ENCODE measurements around the gene ADK.
"Not testable (repeated sequence)": the region's sequence is repeated elsewhere in the genome, so short reads cannot be mapped to it uniquely, and the experiment has no call there.

ADK gene

GRCh38 chr10:74353021-74353420 is 202.0 kb downstream of the ADK start:
- DNase-seq (ENCODE audit: low spot score) = not testable (repeated sequence)

GRCh38 chr10:74361678-74362077 is 210.7 kb downstream of the ADK start:
- no peak for DNase-seq (ENCODE audit: low spot score)

- DNase-seq (ENCODE audit: low spot score) = no peak
These were observed 212.7 kb downstream of the ADK start for GRCh38 chr10:74363727-74364126.

GRCh38 chr10:74365109-74365508 is 214.1 kb downstream of the ADK start:
- DNase-seq (ENCODE audit: low spot score) = no peak

GRCh38 chr10:74371696-74372095 is 220.7 kb downstream of the ADK start:
- DNase-seq (ENCODE audit: low spot score) = no peak

- DNase-seq (ENCODE audit: low spot score) = no peak
These were observed 222.0 kb downstream of the ADK start for GRCh38 chr10:74373059-74373458.

GRCh38 chr10:74377476-74377875 is 226.5 kb downstream of the ADK start:
- no peak for DNase-seq (ENCODE audit: low spot score)

- DNase-seq (ENCODE audit: low spot score) = no peak
These were observed 228.5 kb downstream of the ADK start for GRCh38 chr10:74379474-74379873.

- DNase-seq (ENCODE audit: low spot score) = no peak
These were observed 229.8 kb downstream of the ADK start for GRCh38 chr10:74380795-74381194.

- DNase-seq (ENCODE audit: low spot score) = peak; percentile 47
These were observed 230.4 kb downstream of the ADK start for GRCh38 chr10:74381291-74381853.

GRCh38 chr10:74382663-74383062 is 231.6 kb downstream of the ADK start:
- DNase-seq (ENCODE audit: low spot score) = no peak

GRCh38 chr10:74383642-74384041 is 232.6 kb downstream of the ADK start:
- no peak for DNase-seq (ENCODE audit: low spot score)

- no peak for DNase-seq (ENCODE audit: low spot score)
These were observed 233.7 kb downstream of the ADK start for GRCh38 chr10:74384615-74385183.

- no peak for DNase-seq (ENCODE audit: low spot score)
These were observed 237.8 kb downstream of the ADK start for GRCh38 chr10:74388801-74389200.

GRCh38 chr10:74391786-74392185 is 240.8 kb downstream of the ADK start:
- no peak for DNase-seq (ENCODE audit: low spot score)

- DNase-seq (ENCODE audit: low spot score) = no peak
These were observed 243.5 kb downstream of the ADK start for GRCh38 chr10:74394416-74394969.

GRCh38 chr10:74400186-74400585 is 249.2 kb downstream of the ADK start:
- no peak for DNase-seq (ENCODE audit: low spot score)

- no peak for DNase-seq (ENCODE audit: low spot score)
These were observed 255.0 kb downstream of the ADK start for GRCh38 chr10:74406006-74406405.

- no peak for DNase-seq (ENCODE audit: low spot score)
These were observed 264.3 kb downstream of the ADK start for GRCh38 chr10:74415146-74415839.

GRCh38 chr10:74417397-74417796 is 266.4 kb downstream of the ADK start:
- DNase-seq (ENCODE audit: low spot score) = no peak

GRCh38 chr10:74418285-74418872 is 267.4 kb downstream of the ADK start:
- DNase-seq (ENCODE audit: low spot score) = peak; percentile 92

GRCh38 chr10:74419491-74419951 is 268.5 kb downstream of the ADK start:
- DNase-seq (ENCODE audit: low spot score) = peak; percentile 86

Measured in SK-N-DZ (cell line).